HG02981 (cell line): Measurements from ENCODE around the gene CCNI.
"Not testable (repeated sequence)": the region's sequence is repeated elsewhere in the genome, so short reads cannot be mapped to it uniquely, and the experiment has no call there.

Source experiments
- ATAC-seq: cut with Tn5 transposase; IDR thresholded peaks from one replicate; pipeline ENCODE4 v1.9.1; 2021; ENCODE audit warnings: mild to moderate bottlenecking, moderate library complexity; ENCODE audit not compliant: unreplicated experiment

CCNI gene, protein sequence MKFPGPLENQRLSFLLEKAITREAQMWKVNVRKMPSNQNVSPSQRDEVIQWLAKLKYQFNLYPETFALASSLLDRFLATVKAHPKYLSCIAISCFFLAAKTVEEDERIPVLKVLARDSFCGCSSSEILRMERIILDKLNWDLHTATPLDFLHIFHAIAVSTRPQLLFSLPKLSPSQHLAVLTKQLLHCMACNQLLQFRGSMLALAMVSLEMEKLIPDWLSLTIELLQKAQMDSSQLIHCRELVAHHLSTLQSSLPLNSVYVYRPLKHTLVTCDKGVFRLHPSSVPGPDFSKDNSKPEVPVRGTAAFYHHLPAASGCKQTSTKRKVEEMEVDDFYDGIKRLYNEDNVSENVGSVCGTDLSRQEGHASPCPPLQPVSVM

DNA sequence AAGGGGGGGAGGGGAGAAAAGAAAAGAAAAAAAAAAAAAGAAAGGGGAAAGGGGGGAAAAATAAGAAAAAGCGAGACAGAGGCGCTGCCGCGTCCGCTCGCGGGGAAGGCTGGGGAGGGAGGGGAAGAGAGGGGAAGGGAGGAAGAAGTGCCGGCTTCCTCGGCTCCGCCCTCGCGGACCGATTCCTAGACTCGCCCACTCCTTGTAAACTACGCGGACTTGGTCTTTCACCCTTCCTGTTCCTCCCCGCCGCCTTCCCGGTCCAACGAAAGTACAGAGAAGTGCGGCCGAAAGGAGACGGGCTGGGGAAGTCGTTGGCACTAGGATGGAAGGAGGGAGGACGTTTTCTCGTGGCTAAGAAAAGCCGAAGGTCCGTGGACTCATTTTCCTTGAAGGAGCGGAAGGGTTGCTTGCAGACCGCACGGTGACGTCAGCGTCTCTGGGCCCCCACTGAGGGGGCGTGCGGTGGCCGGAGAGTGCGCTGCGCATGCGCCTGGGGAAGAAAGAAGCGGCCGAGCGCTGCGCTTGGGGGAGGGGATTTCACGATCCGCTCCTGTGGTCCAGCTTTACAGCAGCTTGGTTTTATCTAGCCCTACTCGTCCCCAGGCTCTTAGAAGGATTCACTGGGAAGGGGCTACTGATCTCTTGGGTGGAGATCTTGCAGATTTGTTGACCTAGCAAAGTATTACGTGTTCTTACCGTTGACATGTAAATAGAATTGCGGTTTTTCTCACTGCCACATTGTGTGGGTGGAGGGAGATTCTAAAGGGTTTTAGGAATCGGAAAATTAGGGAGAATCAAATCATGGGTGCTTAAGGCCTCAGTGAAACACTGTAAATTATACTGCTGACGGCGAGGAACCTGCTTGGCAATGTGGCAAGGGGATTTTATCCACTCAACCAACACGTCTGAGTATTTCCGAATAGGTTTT lies at the start of gene CCNI:
Gene CCNI, minus strand, starts transcription at position 121 of the 931 bp plus-strand sequence. CDS start 9,627 bp downstream, outside the sequence.
- peak; percentile 58 for ATAC-seq

DNA sequence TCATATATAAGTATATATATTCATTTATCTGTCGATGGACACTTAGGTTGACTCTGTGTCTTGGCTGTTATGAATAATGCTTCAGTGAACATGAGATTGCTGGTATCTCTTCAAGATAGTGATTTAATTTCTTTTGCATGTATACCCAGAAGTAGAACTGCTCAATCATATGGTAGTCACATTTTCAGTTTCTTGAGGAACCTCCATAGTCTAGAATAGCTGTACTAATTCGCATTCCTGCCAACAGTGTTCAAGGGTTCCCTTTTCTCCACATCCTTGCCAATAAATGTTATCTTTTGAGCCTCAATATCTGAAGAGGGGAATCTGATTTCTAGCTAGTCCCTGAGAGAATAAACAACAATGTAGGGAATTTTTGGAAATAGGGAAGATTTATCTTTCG lies 48.8 kb upstream of the CCNI start:
- ATAC-seq = no peak

DNA sequence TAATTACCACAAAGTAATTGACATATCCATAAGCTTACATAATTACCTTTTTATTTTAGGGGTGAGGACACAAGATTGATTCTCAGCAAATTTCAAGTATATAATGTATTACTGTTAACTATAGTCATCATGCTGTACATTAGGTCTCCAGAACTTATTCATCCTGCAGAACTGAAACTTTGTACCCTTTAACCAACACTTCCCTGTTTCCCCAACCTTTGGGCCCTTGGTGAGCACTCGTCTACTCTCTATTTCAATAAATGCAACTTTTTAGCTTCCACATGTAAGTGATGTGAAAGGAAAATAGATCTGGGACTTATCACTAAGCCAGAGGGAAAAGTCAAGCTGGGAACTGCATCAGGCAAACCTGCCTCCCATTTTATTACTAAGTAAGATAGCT lies 47.6 kb upstream of the CCNI start:
- no peak for ATAC-seq

DNA sequence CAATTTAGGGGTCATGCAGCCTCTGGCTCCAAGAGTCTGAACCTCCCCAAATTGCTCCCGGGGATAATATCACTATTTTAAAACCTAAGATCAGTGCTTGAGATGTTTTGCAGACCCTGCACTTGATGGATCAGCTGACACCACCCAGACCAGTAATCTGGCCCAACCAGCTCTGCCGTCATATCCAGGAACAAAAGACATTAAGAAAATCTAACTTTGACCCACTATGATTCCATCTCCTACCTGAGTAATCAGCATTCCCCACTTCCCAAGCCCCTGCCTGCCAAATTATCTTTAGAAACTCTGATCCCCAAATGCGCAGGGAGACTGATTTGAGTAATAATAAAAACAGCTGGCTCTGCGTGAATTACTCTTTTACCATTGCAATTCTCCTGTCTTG lies 46.9 kb upstream of the CCNI start:
- no peak for ATAC-seq

DNA sequence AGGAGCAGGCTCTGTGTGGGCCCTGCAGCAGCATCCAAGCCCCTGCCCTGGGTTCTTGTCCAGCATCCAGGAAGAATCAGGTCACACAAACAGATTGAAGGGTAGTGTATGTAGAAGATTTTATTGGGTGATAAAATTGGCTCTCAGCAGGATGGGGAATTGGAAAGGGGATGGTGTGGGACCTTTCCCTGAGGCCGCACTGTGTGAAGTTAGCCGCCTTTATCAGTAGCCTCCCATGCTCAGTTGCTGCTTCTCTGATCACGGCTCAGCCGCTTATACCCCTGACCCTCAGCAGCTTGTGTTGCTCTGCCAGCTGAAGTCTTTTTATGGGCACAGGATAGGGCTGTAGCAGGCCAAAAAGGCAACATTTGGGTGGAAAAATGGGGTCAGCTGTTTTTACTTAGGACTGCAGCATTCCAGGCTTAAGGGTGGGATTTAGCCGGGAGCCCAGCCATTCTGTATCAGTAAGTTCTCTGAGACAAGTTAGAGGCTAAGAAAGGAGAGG lies 46.0 kb upstream of the CCNI start:
- ATAC-seq = no peak

DNA sequence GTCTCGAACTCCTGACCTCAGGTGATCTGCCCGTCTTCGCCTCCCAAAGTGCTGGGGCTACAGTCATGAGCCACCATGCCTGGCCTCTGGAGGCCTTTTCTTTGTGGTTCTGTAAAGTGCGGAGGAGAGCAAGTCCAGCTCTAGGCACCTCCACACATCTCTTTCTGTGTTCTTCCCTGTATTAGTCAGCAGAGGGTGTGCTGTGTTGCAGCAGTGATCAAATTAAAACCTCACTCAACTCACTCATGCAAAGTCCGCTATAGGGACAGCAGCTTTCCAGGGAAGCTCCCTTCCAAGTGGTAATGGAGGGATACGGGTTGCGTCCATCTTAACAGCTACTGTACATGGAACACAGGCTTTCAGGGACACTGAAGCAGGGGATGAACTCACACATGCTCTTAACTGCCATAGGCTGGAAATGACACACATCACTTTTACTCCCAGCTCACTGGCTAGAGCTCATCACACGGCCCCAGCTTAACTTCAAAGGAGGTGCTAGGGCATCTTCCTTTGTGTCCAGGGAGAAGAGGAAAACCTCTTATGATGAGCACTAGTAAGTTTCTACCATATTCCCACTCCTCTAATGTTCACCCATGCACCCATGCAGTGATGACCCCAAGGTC lies 45.2 kb upstream of the CCNI start:
- no peak for ATAC-seq

DNA sequence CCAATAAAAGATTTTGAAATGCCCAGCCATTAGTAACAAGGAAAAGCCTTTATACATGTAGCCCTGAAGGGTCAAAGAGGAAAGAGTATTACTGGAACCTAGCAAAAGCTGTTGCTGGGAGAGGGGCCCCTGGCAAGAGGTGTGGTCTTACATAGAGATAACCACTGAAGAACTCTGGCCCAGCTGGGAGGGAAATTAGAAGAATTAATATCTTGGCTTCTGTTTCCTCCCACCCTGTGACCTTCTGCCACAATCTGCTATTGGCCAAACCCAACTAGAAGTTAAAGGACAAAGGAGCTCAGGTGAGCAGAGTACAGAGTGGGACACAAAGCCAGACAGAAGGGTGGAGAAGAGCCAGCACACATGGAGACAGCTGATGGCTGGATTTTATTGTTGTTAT lies 41.9 kb upstream of the CCNI start:
- no peak for ATAC-seq

DNA sequence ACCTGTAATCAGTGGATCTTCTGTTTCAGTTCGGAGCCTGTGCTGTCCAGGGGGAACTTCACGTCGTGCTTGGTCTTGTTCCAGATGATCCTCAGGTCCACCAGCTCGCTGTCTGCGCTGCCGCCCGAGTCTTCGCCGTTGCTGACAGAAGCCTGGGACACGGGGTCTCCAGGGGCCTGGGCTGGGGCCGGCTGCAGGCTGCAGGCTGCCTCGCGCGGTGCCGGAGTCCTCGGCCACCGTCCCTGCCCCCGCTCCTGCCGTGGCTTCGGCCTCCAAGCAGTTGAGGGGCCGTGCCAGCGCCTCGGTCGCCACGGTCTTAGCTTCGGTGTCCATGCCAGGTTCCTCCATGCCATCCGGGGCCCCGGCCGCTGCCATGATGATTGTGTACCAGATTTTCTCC lies 37.3 kb upstream of the CCNI start:
- ATAC-seq = no peak

DNA sequence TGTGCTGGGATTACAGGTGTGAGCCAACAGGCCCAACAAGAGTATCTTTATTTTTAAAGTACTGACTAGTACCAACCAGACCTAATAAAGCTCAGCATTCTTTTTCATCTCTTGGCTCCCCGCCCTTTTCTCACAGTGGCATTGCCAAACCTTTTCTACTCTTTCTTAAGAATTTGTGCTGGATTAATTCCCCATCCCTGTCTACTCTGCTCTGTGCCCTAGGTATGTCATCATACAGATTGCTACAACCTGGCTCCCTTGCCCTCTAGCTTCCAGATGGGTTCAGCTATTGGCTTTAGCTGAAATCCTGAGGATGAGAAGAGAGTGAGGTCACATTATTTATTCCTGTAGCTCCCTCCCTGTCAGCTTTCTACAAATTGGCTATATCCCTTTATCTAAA lies 34.9 kb upstream of the CCNI start:
- no peak for ATAC-seq

DNA sequence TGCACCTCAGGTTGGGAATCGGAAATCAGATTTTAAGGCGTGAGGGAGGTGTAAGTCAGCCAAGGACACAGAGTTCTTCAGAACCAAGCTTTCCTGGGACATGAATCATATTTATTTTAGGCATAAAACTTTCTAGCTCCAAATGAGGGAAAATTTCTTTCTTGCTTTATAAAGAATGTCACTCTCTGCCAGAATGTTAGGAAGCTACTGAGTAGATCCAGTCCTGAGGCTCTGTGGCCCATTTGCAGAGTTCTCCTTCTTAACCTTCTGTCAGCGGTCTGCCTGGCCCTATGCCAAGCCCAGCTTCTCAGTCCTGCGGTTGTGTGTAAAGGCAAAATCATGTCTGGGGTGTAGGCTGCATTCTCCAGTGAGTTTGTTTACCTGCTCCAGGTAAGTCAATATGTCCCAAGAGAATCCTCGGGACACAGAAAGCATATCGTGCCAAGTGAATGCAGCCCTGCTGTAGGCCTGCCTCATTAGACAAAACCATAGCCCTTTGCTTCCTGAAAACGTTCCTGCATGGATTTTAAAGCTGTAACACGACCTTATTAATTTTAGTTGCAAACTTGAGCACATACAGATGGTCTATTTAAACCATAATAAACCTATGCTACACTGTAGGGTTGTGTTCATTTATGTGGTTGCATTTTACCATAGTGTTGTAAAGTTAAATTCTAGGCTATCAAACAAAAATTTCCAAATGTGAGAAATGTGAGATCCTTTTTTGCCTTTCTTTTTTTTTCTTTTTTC lies 29.2 kb upstream of the CCNI start:
- no peak for ATAC-seq

DNA sequence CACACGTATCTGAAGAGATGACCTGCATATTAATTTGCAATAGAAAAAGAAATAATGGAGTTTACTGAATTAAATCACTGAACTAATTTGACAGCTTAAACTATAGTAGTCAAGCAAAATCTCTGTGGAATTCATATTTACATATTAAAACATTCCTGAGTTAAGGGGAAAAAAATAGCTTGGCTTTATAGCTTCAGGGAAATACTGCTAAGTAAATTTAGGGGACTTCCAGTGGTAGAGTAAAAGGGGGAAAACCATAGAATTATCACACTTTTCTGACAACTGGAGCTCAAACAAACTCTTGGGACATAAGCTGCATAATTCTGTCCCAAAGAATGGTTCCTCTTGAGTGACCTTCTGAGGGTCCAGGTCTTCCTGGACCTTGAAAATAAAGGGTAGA lies 28.6 kb upstream of the CCNI start:
- ATAC-seq = no peak

DNA sequence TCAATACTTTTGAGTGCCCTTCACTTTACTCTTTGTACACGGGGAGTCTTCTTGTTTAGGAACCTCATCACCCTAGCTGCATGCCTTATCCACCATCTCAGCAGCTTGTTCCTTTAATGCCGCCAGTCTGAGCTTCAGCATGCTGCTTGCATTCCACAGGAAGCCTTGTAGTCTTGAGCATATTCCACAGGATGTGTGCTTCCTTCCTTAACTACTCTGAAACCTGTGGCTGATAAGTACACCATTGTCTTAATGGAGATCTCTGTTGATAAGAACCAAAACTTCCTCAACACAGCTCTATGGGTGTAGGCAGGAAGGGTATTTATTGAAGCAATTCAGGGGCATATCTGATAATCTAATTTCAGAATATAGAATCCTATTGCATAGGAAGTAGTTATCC lies 24.4 kb upstream of the CCNI start:
- no peak for ATAC-seq

DNA sequence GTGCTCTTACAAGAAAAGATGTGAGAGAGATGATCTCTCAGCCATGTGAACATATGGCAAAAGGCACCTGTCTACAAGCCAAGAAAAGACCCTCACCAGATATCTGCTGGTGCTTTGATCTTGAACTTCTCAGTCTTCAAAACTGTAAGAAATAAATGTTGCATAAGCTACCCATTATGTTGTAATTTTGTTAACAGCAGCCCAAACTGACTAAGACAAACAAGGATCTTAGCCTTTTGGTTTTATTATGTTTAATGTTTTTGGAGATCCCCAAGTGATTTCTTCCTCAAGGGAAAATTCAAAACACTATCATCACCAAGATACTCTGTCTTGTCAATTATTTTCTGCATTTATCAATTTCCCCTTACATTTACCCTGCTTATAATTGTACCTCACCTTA lies 21.8 kb upstream of the CCNI start:
- ATAC-seq = no peak

DNA sequence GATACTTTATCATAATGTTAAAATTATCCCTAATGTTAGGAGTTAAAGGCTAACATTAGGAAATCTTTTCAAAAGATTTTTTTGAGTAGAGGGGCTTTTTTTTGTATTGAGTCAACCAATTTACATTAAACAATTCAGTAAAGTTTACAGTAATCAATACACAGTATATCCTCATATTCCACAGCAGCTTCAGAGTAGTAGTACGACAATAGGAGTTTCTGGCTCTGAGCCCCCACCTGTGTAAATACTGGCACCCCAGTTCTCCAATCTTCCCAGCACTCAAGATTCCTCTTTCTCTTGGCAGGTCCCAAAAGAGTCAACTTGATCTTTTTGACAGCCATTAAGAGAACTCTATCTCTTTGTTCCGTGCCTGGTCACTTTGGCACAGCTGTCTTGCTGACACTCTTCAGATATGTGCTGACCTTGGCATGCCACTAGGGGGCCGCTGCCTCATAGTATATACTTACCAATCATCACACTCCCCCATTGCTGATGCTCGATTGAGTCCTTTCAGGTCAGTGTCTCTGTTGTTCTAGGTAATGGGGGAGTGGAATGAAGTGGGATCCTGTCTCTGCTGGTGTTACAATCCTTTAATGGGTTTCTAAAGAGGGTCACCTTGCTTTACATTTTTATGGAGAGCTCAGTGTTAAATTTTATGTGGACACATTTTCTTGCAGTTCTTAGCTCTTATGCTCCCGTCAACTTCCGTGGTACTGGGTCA lies 19.5 kb upstream of the CCNI start:
- peak; percentile 98 for ATAC-seq

DNA sequence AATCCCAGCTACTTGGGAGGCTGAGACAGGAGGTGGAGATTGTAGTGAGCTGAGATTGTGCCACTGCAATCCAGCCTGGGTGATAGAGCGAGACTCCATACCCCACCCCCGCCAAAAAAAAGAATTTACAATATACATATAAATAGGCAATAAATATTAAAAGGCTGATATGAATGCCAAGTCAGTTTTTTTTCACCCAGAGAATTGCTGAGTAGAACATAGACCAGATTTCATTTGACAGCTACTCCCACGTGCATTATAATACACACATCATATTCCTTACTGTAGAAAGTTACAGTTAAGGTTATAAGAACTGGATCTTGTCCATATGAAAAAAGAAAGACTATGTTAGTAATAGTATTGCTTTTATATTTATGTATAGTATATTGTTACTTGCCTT lies 18.7 kb upstream of the CCNI start:
- no peak for ATAC-seq

DNA sequence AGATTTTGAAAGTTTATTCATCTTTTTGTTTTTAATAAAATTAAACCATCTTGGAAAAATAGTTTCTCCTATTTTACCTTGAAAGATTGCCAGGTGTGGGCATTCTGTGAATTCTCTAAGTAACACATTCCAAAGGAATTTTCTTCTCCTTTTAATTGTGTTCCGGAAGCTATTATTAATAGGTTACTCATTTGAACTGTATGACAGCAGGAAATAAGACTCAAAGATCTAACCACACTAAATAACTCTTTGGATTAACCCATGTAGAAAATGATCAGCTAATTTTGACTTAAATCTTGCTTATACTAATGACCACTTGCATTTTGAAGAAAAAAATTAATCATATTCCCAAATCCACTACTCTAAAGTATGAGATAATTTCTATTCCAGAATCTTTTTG lies 17.6 kb upstream of the CCNI start:
- no peak for ATAC-seq

DNA sequence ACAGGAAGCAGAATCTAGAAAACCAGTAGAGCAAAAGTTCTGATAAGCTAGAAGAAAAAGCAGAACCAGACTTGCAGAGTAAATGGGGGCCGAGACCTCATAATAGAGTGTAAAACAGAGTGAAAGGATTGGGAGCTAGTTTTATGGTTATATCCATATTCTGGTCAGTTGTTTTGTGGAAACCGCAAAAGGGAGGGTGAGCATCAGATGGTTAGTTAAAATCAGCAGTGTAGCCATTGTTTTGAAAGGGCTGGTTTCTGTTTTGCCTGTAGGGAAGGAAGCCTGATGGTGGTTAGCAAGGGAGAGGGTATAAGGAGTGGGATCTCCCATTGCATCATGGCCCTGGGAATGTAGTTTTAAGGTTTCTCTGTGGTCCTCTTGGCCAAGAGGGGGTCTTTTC lies 17.2 kb upstream of the CCNI start:
- ATAC-seq = no peak

DNA sequence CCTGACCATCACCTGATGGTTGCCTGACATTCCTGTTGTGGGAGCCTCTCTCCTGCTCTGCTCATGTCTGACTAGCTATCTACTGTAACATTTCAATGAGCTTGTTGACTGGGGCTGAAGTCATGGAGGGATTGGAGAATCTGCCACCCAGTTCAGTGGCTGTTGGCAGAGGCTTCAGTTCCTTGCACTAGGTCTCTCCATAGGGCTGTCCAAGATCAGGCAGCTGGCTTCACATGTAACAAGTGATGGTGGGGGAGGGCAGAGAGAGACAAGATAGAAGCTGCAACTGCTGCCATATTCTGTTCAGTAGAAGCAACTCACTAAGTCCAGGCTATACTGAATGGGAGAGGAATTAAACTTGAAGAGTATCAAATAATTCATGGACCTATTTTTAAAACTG lies 14.1 kb upstream of the CCNI start:
- no peak for ATAC-seq

DNA sequence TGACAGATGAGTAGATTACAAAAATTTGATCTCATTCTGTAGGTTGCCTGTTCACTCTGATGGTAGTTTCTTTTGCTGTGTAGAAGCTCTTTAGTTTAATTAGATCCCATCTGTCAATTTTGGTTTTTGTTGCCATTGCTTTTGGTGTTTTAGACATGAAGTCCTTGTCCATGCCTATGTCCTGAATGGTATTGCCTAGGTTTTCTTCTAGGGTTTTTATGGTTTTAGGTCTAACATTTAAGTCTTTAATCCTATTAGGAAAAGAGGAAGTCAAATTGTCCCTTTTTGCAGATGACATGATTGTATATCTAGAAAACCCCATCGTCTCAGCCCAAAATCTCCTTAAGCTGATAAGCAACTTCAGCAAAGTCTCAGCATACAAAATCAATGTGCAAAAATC lies 11.2 kb upstream of the CCNI start:
- ATAC-seq = not testable (repeated sequence)

DNA sequence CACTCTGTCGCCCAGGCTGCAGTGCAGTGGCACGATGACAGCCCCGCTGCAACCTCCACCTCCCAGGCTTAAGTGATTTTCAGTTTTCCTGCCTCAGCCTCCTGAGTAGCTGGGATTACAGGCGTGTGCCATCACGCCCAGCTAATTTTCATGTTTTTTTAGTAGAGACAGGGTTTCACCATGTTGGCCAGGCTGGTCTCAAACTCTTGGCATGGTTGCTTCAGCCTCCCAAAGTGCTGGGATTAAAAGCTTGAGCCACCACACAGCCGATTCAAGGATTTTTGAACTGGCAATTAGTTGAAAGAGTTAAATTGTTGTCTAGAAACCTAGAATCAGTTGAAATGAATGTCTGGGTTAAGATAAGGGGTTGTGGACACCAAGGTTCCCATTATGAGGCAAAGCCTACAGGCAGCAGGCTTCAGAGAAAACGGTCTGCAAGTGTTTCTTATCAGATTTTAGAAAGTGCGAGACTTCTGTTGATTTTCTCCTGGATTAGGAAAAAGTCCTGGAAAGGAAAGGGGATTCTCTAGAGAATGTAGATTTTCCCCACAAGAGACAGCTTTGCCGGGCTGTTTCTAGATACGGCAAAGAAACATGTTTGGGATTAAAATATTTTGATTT lies 8.3 kb upstream of the CCNI start:
- ATAC-seq = no peak
